ENCODE results near the gene CDKN2B.
"Not testable (repeated sequence)": the region's sequence is repeated elsewhere in the genome, so short reads cannot be mapped to it uniquely, and the experiment has no call there.

Gene CDKN2B

GRCh38 chr9:21969011-21969940 is 39.8 kb downstream of the CDKN2B start:
- DNase-seq (ENCODE audit: low spot score): no peak

DNA sequence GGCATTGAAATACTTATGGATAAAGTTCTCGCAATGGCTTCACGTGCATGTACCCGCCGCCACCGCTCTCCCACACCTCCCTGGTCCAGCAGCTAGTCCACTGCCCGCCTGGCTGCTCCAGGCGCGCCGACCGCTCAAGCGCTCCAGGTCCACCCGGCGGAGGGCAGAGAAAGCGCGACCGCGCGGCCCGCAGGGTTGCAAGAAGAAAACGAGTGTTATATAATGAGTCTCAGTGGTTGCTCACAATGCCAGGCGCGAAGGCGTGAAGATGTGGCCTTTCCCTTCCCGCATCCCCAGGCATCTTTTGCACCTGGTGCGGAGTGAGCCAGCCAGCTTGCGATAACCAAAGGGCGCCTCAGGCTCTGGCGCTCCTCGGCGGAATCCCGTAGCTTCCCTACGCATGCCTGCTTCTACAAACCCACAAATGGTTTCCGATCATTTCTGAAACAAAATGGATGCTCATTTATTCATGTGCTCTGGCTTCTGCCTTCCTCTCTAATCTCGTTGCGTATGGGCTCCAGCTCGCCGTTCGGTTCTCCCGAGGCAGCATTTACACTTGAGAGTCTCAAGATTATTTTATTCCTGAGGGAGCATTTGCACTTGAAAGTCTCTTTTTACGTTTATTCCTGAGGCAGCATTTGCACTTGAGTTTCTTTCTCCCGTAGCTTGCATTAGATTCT is 40.6 kb downstream of the CDKN2B start:
- peak; percentile 50 for DNase-seq (ENCODE audit: low spot score)

- no peak for DNase-seq (ENCODE audit: low spot score)
These were observed 41.4 kb downstream of the CDKN2B start for GRCh38 chr9:21967702-21968101.

- DNase-seq (ENCODE audit: low spot score): no peak
These were observed 41.9 kb downstream of the CDKN2B start for GRCh38 chr9:21967169-21967568.

GRCh38 chr9:21966140-21966851 is 42.8 kb downstream of the CDKN2B start:
- DNase-seq (ENCODE audit: low spot score): no peak

GRCh38 chr9:21965401-21965951 is 43.6 kb downstream of the CDKN2B start:
- DNase-seq (ENCODE audit: low spot score): peak; percentile 89

DNA sequence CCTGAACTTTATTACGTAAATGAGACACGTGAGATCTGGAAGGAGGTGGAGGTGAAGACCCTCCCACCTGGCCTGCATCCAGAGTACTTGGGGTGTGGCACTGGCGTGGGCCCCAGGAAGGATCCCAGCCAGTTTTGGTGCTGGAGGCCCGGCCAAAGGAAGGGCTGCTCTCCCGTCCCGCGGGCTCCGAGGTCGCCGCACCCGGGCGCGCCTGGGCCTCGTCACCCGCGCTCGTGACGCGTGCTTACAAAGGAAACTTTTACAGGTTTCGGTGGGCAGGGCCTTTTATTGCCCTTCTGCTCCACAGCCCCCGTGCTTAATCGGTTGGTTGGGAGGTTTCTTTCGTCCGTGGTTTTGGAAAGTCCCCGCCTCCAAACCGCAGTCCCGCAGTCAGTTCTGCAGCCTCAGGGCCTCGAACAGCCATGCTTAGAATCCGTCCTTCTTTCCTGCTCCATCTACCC is 44.1 kb downstream of the CDKN2B start:
- peak; percentile 47 for DNase-seq (ENCODE audit: low spot score)

DNA sequence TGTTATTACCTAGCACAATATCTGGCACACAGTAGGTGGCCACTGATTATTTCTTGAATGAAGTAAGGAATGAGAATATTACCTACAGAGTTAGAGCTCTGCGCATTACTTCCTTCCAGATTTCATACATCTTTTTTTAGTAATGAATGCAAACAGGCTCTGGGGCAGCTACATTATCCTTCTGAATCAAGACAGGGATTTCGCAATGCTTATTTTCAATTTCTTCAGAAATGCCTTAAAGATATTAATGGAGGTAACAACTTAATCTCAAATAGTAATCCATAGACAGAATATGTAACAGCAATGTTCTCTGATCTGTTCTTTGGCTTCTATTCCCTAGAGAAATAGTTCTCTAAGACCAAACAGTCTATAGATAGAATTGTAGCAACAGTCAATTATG is 47.5 kb downstream of the CDKN2B start:
- no peak for DNase-seq (ENCODE audit: low spot score)

- DNase-seq (ENCODE audit: low spot score): not testable (repeated sequence)
These were observed 49.8 kb downstream of the CDKN2B start for GRCh38 chr9:21959268-21959667.

DNA sequence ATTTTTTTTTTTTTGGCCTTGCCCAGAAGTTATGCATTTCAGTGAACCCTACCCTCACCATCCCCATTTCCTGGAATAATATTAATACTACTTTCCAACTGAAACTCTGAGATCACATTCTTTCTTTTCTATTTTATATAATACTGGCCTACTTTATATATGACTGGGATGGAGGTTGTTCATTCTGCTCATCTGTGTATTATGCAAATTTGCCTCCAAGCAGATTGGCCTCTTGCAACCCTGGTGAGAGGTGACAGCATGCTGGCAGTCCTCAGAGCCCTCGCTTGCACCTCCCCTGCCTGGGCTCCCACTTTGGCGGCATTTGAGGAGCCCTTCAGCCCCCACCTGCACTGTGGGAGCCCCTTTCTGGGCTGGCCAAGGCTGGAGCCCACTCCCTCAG is 50.3 kb downstream of the CDKN2B start:
- DNase-seq (ENCODE audit: low spot score): no peak

Measured in GM03348 (cell line).